ENCODE data around the gene ADAP1. TPM values are rescaled to one million over a fixed set of nuclear protein-coding genes. Genes with fewer than 3 reads are reported as not detected.
A peak's percentile ranks its signal among the peaks of the same experiment; 100 is the strongest.

Gene ADAP1
- polyA plus RNA-seq, 6 donors from 2014 or later: 3.3 to 7.0 (median 4.3) TPM

- peaks cover 11 to 13% (median 12%) of the 10 kb centered on the region in 3 donors for H3K4me1 Mint-ChIP-seq
- no peak for ATAC-seq (ENCODE audit: low read depth in 2 of 2)
- H3K4me3 Mint-ChIP-seq: no peak overlapping the region
These were observed 68.4 kb downstream of the ADAP1 start for GRCh38 chr7:885893-886625.

GRCh38 chr7:885261-885892, 69.1 kb downstream of the ADAP1 start:
- H3K4me3 Mint-ChIP-seq: no peak overlapping the region
- H3K9me3 Mint-ChIP-seq: no peaks in the 10 kb centered on the region
- ATAC-seq (ENCODE audit: low read depth in 2 of 2) (no peak), DNase-seq (no peak)
- no peaks in the 10 kb centered on the region for H3K36me3 Mint-ChIP-seq
- peaks cover 12 to 13% (median 12%) of the 10 kb centered on the region in 3 donors for H3K4me1 Mint-ChIP-seq
- no peaks in the 10 kb centered on the region for H3K27me3 Mint-ChIP-seq
- H3K27ac Mint-ChIP-seq: no peak overlapping the region

More at GRCh38 chr7:885893-886625, 68.4 kb downstream of the ADAP1 start:
- H3K27ac Mint-ChIP-seq: peak overlapping the region in 1 of 6 donors; percentile 42
- no peaks in the 10 kb centered on the region for H3K27me3 Mint-ChIP-seq
- no peaks in the 10 kb centered on the region for H3K9me3 Mint-ChIP-seq
- no peak for DNase-seq
- H3K36me3 Mint-ChIP-seq: no peaks in the 10 kb centered on the region

GRCh38 chr7:884191-885003, 70.1 kb downstream of the ADAP1 start:
- H3K27me3 Mint-ChIP-seq: no peaks in the 10 kb centered on the region
- H3K4me1 Mint-ChIP-seq: peaks cover 12 to 19% (median 13%) of the 10 kb centered on the region in 3 donors
- peak overlapping the region in 1 of 8 donors; percentile 13 for H3K4me3 Mint-ChIP-seq
- H3K9me3 Mint-ChIP-seq: no peaks in the 10 kb centered on the region
- ATAC-seq (ENCODE audit: low read depth in 2 of 2) (no peak), DNase-seq (no peak)
- no peak overlapping the region for H3K27ac Mint-ChIP-seq
- H3K36me3 Mint-ChIP-seq: no peaks in the 10 kb centered on the region

- Mint-ChIP-seq H3K27ac (peak overlapping the region in 1 of 6 donors; percentile 72), H3K4me1 (peaks cover 13 to 30% (median 18%) of the 10 kb centered on the region in 3 donors), H3K27me3 (no peaks in the 10 kb centered on the region), H3K9me3 (no peaks in the 10 kb centered on the region), H3K36me3 (no peaks in the 10 kb centered on the region), H3K4me3 (peak overlapping the region in 1 of 8 donors; percentile 77)
- DNase-seq (no peak), ATAC-seq (ENCODE audit: low read depth in 2 of 2) (no peak)
These were observed 71.1 kb downstream of the ADAP1 start for GRCh38 chr7:883055-884021.

GRCh38 chr7:882336-883035, 72.0 kb downstream of the ADAP1 start:
- Mint-ChIP-seq H3K36me3 (no peaks in the 10 kb centered on the region), H3K27me3 (no peaks in the 10 kb centered on the region), H3K9me3 (no peaks in the 10 kb centered on the region), H3K27ac (no peak overlapping the region), H3K4me3 (peak overlapping the region in 1 of 8 donors; percentile 77), H3K4me1 (peaks cover 18 to 36% (median 20%) of the 10 kb centered on the region in 3 donors)
- ATAC-seq (ENCODE audit: low read depth in 2 of 2) (no peak), DNase-seq (no peak)

- no peak overlapping the region for H3K27ac Mint-ChIP-seq
- no peaks in the 10 kb centered on the region for H3K36me3 Mint-ChIP-seq
- H3K27me3 Mint-ChIP-seq: no peaks in the 10 kb centered on the region
- H3K4me1 Mint-ChIP-seq: peaks cover 23 to 36% (median 26%) of the 10 kb centered on the region in 3 donors
- peak overlapping the region in 1 of 8 donors; percentile 74 for H3K4me3 Mint-ChIP-seq
- no peaks in the 10 kb centered on the region for H3K9me3 Mint-ChIP-seq
- DNase-seq: no peak
- no peak for ATAC-seq (ENCODE audit: low read depth in 2 of 2)
These were observed 72.8 kb downstream of the ADAP1 start for GRCh38 chr7:881441-882234.

- Mint-ChIP-seq H3K36me3 (no peaks in the 10 kb centered on the region), H3K27ac (no peak overlapping the region), H3K27me3 (no peaks in the 10 kb centered on the region), H3K4me1 (peaks cover 16 to 36% (median 26%) of the 10 kb centered on the region in 3 donors), H3K9me3 (no peaks in the 10 kb centered on the region), H3K4me3 (peak overlapping the region in 1 of 8 donors; percentile 54)
- DNase-seq (no peak), ATAC-seq (ENCODE audit: low read depth in 2 of 2) (no peak)
These were observed 74.0 kb downstream of the ADAP1 start for GRCh38 chr7:880450-880849.

- Mint-ChIP-seq H3K4me3 (peak overlapping the region in 2 of 8 donors; percentile 83 to 89), H3K9me3 (no peaks in the 10 kb centered on the region), H3K27ac (no peak overlapping the region), H3K36me3 (no peaks in the 10 kb centered on the region), H3K4me1 (peaks cover 16 to 39% (median 25%) of the 10 kb centered on the region in 3 donors), H3K27me3 (no peaks in the 10 kb centered on the region)
- ATAC-seq (ENCODE audit: low read depth in 2 of 2) (no peak), DNase-seq (no peak)
These were observed 74.8 kb downstream of the ADAP1 start for GRCh38 chr7:879706-880105.

GRCh38 chr7:879093-879492, 75.4 kb downstream of the ADAP1 start:
- Mint-ChIP-seq H3K9me3 (no peaks in the 10 kb centered on the region), H3K27ac (peak overlapping the region in 3 of 6 donors; percentile 62 to 83 (median 64)), H3K4me3 (peak overlapping the region in 6 of 8 donors; percentile 45 to 89 (median 74)), H3K4me1 (peaks cover 16 to 35% (median 22%) of the 10 kb centered on the region in 3 donors), H3K36me3 (no peaks in the 10 kb centered on the region), H3K27me3 (no peaks in the 10 kb centered on the region)
- no peak for ATAC-seq (ENCODE audit: low read depth in 2 of 2)
- no peak for DNase-seq

GRCh38 chr7:877312-878232, 76.9 kb downstream of the ADAP1 start:
- Mint-ChIP-seq H3K4me1 (peaks cover 19 to 48% (median 25%) of the 10 kb centered on the region in 3 donors), H3K9me3 (no peaks in the 10 kb centered on the region)

GRCh38 chr7:876972-877311, 77.5 kb downstream of the ADAP1 start:
- no peaks in the 10 kb centered on the region for H3K27me3 Mint-ChIP-seq
- ATAC-seq (ENCODE audit: low read depth in 2 of 2): peak; percentile 5 to 6
- no peak for DNase-seq
- no peaks in the 10 kb centered on the region for H3K9me3 Mint-ChIP-seq
- H3K27ac Mint-ChIP-seq: peak overlapping the region; percentile 84 to 97 (median 95)
- peak overlapping the region; percentile 90 to 99 (median 92) for H3K4me3 Mint-ChIP-seq
- H3K36me3 Mint-ChIP-seq: no peaks in the 10 kb centered on the region
- H3K4me1 Mint-ChIP-seq: peaks cover 19 to 48% (median 24%) of the 10 kb centered on the region in 3 donors

More at GRCh38 chr7:877312-878232, 76.9 kb downstream of the ADAP1 start:
- peak overlapping the region; percentile 90 to 99 (median 92) for H3K4me3 Mint-ChIP-seq
- no peaks in the 10 kb centered on the region for H3K27me3 Mint-ChIP-seq
- ATAC-seq (ENCODE audit: low read depth in 2 of 2): no peak
- no peak for DNase-seq
- H3K36me3 Mint-ChIP-seq: no peaks in the 10 kb centered on the region
- H3K27ac Mint-ChIP-seq: peak overlapping the region; percentile 84 to 97 (median 95)

Measured in naive B cell (primary cell).